Body of pancreas (tissue), 4 donors: ENCODE results near the gene SOHLH1. TPM values are rescaled to one million over a fixed set of nuclear protein-coding genes. Genes with fewer than 3 reads are reported as not detected.

Experiments
- ATAC-seq: fragments of 150-250 bp; one replicate; pipeline ENCODE4 v1.9.1; 2016
- DNase-seq, 4 donors: peaks; one replicate each; pipeline ENCODE4 v3.0.0-alpha.2; 2019
- H3K27ac ChIP-seq, 4 donors: fragments of 200-600 bp; sonication (generic); 1 replicate in 3 of 4; 2 replicates in 1 of 4; pipeline versions ENCODE4 v1.5.1 to v1.6.1; 2016 to 2019; ENCODE audit warnings: mild to moderate bottlenecking in 1 of 4, mixed read lengths in 1 of 4, moderate library complexity in 1 of 4
- H3K27me3 ChIP-seq, 2 donors: fragments of 200-600 bp; sonication (generic); one replicate each; pipeline ENCODE4 v1.6.0; 2016; ENCODE audit warnings: mild to moderate bottlenecking in 1 of 2
- H3K36me3 ChIP-seq, 2 donors: fragments of 200-600 bp; sonication (generic); replicated peaks in 1 of 2; 2 replicates each; pipeline ENCODE4 v1.5.1; 2016; ENCODE audit warnings: low read depth in 2 of 2; ENCODE audit not compliant: insufficient read depth in 1 of 2
- H3K4me1 ChIP-seq: fragments of 200-600 bp; sonication (generic); one replicate; pipeline ENCODE4 v1.6.0; 2016
- H3K4me3 ChIP-seq, 2 donors: fragments of 200-600 bp; sonication (generic); 1 replicate in 1 of 2; 2 replicates in 1 of 2; pipeline ENCODE4 v1.5.1; 2016 to 2019
- H3K9me3 ChIP-seq, 3 donors: fragments of 200-600 bp; sonication (generic); 1 replicate in 2 of 3; 2 replicates in 1 of 3; pipeline ENCODE4 v1.5.1; 2016
- CTCF ChIP-seq, 7 experiments: fragments of 450-650 bp in 4 of 7; fragments of 200-600 bp in 3 of 7; sonication (generic) in 3 of 7; IDR thresholded peaks; one replicate each; pipeline ENCODE4 v1.5.1; 2016 to 2019; ENCODE audit warnings: antibody characterized with exemption in 7 of 7
- POLR2A ChIP-seq, 3 donors: fragments of 450-650 bp; IDR thresholded peaks; one replicate each; pipeline ENCODE4 v1.6.1; 2016; ENCODE audit warnings: antibody characterized with exemption in 3 of 3, mild to moderate bottlenecking in 2 of 3
- WGBS, 2 donors: methylation state at CpG; one replicate each; pipeline ENCODE4 v1.1.5; 2017; 5-methylcytosine and 5-hydroxymethylcytosine counted together
- intact Hi-C: fragments of 100-400 bp; cut with DNase I; formaldehyde crosslinking; loops from one replicate; pipeline ENCODE4 v1.15.1; 2023
- total RNA-seq, 2 donors: library from RNA; depleted of rRNA; stranded (reverse); fragments of >200 nt; gene quantifications; one replicate each; pipeline ENCODE4 v1.1.0, GENCODE V29; 2016

Gene SOHLH1
- total RNA-seq, 2 donors from 2014 or later: not detected

GRCh38 chr9:135663857-135664256 lies 35.4 kb downstream of the SOHLH1 start:
- H3K4me1 ChIP-seq: no peaks in the 10 kb centered on the region
- no peak overlapping the region for H3K4me3 ChIP-seq
- 65 to 67% methylated on average over 9 to 11 of the region's 12 CpGs for WGBS, 2 donors
- no peak for ATAC-seq
- H3K36me3 ChIP-seq: no peaks in the 10 kb centered on the region
- peaks cover 0 to 6% (median 0%) of the 10 kb centered on the region in 3 donors for H3K9me3 ChIP-seq
- H3K27me3 ChIP-seq: no peaks in the 10 kb centered on the region
- intact Hi-C loops: no loop called here
- TF ChIP-seq CTCF (IDR thresholded peaks at IDR 0.05) (no peak), POLR2A (IDR thresholded peaks at IDR 0.05) (no peak)
- H3K27ac ChIP-seq: no peak overlapping the region
- DNase-seq: no peak

- intact Hi-C loops: no loop called here
- H3K4me1 ChIP-seq: no peaks in the 10 kb centered on the region
- no peak overlapping the region for H3K27ac ChIP-seq
- no peaks in the 10 kb centered on the region for H3K27me3 ChIP-seq
- ATAC-seq (no peak), DNase-seq (no peak)
- no peak overlapping the region for H3K4me3 ChIP-seq
- WGBS, 2 donors: 39 to 88% methylated on average over 1 to 3 of the region's 3 CpGs
- TF ChIP-seq CTCF (IDR thresholded peaks at IDR 0.05) (no peak), POLR2A (IDR thresholded peaks at IDR 0.05) (no peak)
- no peaks in the 10 kb centered on the region for H3K36me3 ChIP-seq
- H3K9me3 ChIP-seq: peaks cover 0 to 1% (median 0%) of the 10 kb centered on the region in 3 donors
Measured at GRCh38 chr9:135663451-135663770, 35.9 kb downstream of the SOHLH1 start.

GRCh38 chr9:135662758-135663450 lies 36.4 kb downstream of the SOHLH1 start, which contains the start of gene LCN9:
Gene LCN9, plus strand, starts transcription at chr9:135663309. Its CDS starts 13 bp downstream, at chr9:135663322.
- Histone ChIP-seq H3K27ac (no peak within 1 kb of the TSS), H3K9me3 (no peaks in the 10 kb centered on the region), H3K4me3 (no peak within 1 kb of the TSS), H3K27me3 (no peaks in the 10 kb centered on the region), H3K36me3 (no peaks in the 10 kb centered on the region), H3K4me1 (no peaks in the 10 kb centered on the region)
- 41 to 44% methylated on average over 11 to 25 of the region's 25 CpGs for WGBS, 2 donors
- DNase-seq (no peak), ATAC-seq (no peak)
- intact Hi-C loops: no loop called here
- TF ChIP-seq POLR2A (IDR thresholded peaks at IDR 0.05): no peak
- TF ChIP-seq CTCF (IDR thresholded peaks at IDR 0.05): no peak

- Histone ChIP-seq H3K36me3 (no peaks in the 10 kb centered on the region), H3K9me3 (no peaks in the 10 kb centered on the region), H3K27me3 (no peaks in the 10 kb centered on the region), H3K4me3 (no peak overlapping the region), H3K4me1 (no peaks in the 10 kb centered on the region), H3K27ac (no peak overlapping the region)
- WGBS, 2 donors: 37 to 43% methylated on average over 19 of the region's 19 CpGs
- TF ChIP-seq CTCF (IDR thresholded peaks at IDR 0.05) (no peak), POLR2A (IDR thresholded peaks at IDR 0.05) (no peak)
- DNase-seq (no peak), ATAC-seq (no peak)
- intact Hi-C loops: no loop called here
Measured at GRCh38 chr9:135661816-135662560, 37.3 kb downstream of the SOHLH1 start.
